HEK293 (cell line): ENCODE results near the gene RPIA.

Experiments
- CTCF ChIA-PET: fragments of 350-600 bp; formaldehyde crosslinking; extraction: SDS; loops from one replicate; lab custom pipeline; 2021; ENCODE audit warnings: antibody characterized with exemption; lab: Yijun Ruan, JAX
- POLR2A ChIA-PET: fragments of 300-600 bp; formaldehyde crosslinking; extraction: SDS; loops from one replicate; lab custom pipeline; 2020; ENCODE audit warnings: antibody characterized with exemption, inconsistent platforms; lab: Yijun Ruan, JAX
- H3K27ac ChIP-seq: fragments of 200-500 bp; sonication (Bioruptor generic); 2 replicates; pipeline ENCODE4 v1.5.1; 2014; ENCODE audit warnings: low read depth, low read length, control low read depth, inconsistent platforms; ENCODE audit errors: extremely low read depth
- H3K36me3 ChIP-seq, 2 experiments: fragments of 200-500 bp in 1 of 2; sonication (Bioruptor generic) in 1 of 2; 1 replicate in 1 of 2; 2 replicates in 1 of 2; pipeline ENCODE4 v1.5.1; 2014 to 2017; ENCODE audit warnings: inconsistent platforms in 2 of 2, low read length in 2 of 2; ENCODE audit not compliant: control insufficient read depth in 2 of 2, insufficient read depth in 1 of 2
- H3K4me1 ChIP-seq: fragments of 200-500 bp; sonication (Bioruptor generic); 2 replicates; pipeline ENCODE4 v1.5.1; 2014; ENCODE audit warnings: mild to moderate bottlenecking, low read length, inconsistent platforms; ENCODE audit not compliant: control insufficient read depth, insufficient read depth
- H3K4me3 ChIP-seq: 2 replicates; pipeline ENCODE4 v1.5.1; 2011; ENCODE audit warnings: low read depth, mild to moderate bottlenecking, control low read depth, low read length, moderate library complexity
- H3K9me3 ChIP-seq: fragments of 200-500 bp; sonication (Bioruptor generic); 2 replicates; pipeline ENCODE4 v1.5.1; 2014; ENCODE audit warnings: low read depth, low read length, inconsistent platforms; ENCODE audit not compliant: control insufficient read depth, insufficient read depth
- IKZF3 ChIP-seq: fragments of 450-650 bp; IDR thresholded peaks from 2 replicates; pipeline ENCODE4 v1.5.0; 2018; ENCODE audit warnings: missing biosample characterization, mild to moderate bottlenecking, missing genetic modification characterization, moderate library complexity
- SP3 ChIP-seq: fragments of 450-650 bp; formaldehyde crosslinking; IDR thresholded peaks from 2 replicates; pipeline ENCODE4 v1.5.1; 2016; ENCODE audit warnings: missing biosample characterization, missing genetic modification characterization
- TCF7L2 ChIP-seq: IDR thresholded peaks from 2 replicates; pipeline ENCODE4 v1.6.1; 2011; ENCODE audit warnings: low read depth, mild to moderate bottlenecking, inconsistent platforms, low read length, moderate library complexity, borderline replicate concordance
- ZNF350 ChIP-seq: fragments of 450-650 bp; formaldehyde crosslinking; IDR thresholded peaks from 2 replicates; pipeline ENCODE4 v1.5.0; 2017; ENCODE audit warnings: missing biosample characterization, mild to moderate bottlenecking, missing genetic modification characterization
- ZNF423 ChIP-seq: fragments of 450-650 bp; formaldehyde crosslinking; IDR thresholded peaks from 2 replicates; pipeline ENCODE4 v1.5.1; 2016; ENCODE audit warnings: missing biosample characterization, missing genetic modification characterization
- ZNF548 ChIP-seq: fragments of 450-650 bp; formaldehyde crosslinking; IDR thresholded peaks from 2 replicates; pipeline ENCODE4 v1.5.1; 2016; ENCODE audit warnings: missing biosample characterization, missing genetic modification characterization
- ZNF549 ChIP-seq: fragments of 450-650 bp; IDR thresholded peaks from 2 replicates; pipeline ENCODE4 v1.5.1; 2018; ENCODE audit warnings: missing biosample characterization, missing genetic modification characterization, mild to moderate bottlenecking, inconsistent platforms, moderate library complexity
- ZNF654 ChIP-seq: fragments of 450-650 bp; formaldehyde crosslinking; IDR thresholded peaks from 2 replicates; pipeline ENCODE4 v1.5.1; 2016; ENCODE audit warnings: low read depth, missing biosample characterization, missing genetic modification characterization
- ZNF776 ChIP-seq: fragments of 450-650 bp; formaldehyde crosslinking; IDR thresholded peaks from 2 replicates; pipeline ENCODE4 v1.5.0; 2017; ENCODE audit warnings: missing biosample characterization, missing genetic modification characterization, borderline replicate concordance
- TF ChIP-seq, protein P1 (sequence below): fragments of 450-650 bp; formaldehyde crosslinking; IDR thresholded peaks from 2 replicates; pipeline ENCODE4 v1.5.1; 2016; ENCODE audit warnings: missing biosample characterization, missing genetic modification characterization
- TF ChIP-seq, protein P2 (sequence below): fragments of 450-650 bp; formaldehyde crosslinking; IDR thresholded peaks from 2 replicates; pipeline ENCODE4 v1.5.1; 2016; ENCODE audit warnings: missing biosample characterization, missing genetic modification characterization
- TF ChIP-seq, protein P3 (sequence below): fragments of 450-650 bp; formaldehyde crosslinking; IDR thresholded peaks from 2 replicates; pipeline ENCODE4 v1.5.1; 2016; ENCODE audit warnings: missing biosample characterization, missing genetic modification characterization
- TF ChIP-seq, protein P4 (sequence below): IDR thresholded peaks from 2 replicates; pipeline ENCODE4 v1.6.1; 2011; ENCODE audit warnings: mild to moderate bottlenecking, low read depth, low read length, borderline replicate concordance

RPIA gene

DNA sequence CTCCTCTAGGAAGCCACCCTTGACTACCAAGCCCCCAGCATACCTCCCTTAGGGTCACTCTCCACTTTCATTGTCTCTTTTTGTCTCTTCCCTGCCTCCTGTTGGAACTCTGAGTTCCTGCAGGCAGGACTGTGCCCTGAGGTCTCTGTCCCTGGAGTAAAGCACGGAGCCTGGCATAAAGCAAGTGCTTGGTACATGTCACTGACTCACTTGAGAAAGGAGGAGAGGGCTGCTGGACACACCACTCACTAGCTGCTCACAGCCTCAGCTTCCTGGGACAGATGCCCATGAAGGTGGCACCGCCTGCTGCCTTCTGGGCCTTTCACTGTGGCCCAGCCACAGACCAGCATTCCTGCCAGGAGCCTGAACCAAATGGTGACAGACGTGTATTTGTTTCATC, 64.4 kb downstream of the RPIA start:
- POLR2A ChIA-PET: no interaction called here
- H3K4me1 ChIP-seq: no peaks in the 10 kb centered on the region
- H3K27ac ChIP-seq: no peak overlapping the region
- CTCF ChIA-PET: no interaction called here
- no peak overlapping the region for H3K4me3 ChIP-seq
- peaks cover 4 to 41% of the 10 kb centered on the region in 2 experiments; a peak in 2 of 3 replicates for H3K36me3 ChIP-seq
- H3K9me3 ChIP-seq: no peaks in the 10 kb centered on the region
- TF ChIP-seq TCF7L2 (no peak), ZNF423 (tag by site-specific recombination) (no peak), ZNF654 (tag by site-specific recombination) (no peak), SP3 (tag by site-specific recombination) (no peak), ZNF549 (tag by site-specific recombination) (no peak)
- TF ChIP-seq, protein P1, sequence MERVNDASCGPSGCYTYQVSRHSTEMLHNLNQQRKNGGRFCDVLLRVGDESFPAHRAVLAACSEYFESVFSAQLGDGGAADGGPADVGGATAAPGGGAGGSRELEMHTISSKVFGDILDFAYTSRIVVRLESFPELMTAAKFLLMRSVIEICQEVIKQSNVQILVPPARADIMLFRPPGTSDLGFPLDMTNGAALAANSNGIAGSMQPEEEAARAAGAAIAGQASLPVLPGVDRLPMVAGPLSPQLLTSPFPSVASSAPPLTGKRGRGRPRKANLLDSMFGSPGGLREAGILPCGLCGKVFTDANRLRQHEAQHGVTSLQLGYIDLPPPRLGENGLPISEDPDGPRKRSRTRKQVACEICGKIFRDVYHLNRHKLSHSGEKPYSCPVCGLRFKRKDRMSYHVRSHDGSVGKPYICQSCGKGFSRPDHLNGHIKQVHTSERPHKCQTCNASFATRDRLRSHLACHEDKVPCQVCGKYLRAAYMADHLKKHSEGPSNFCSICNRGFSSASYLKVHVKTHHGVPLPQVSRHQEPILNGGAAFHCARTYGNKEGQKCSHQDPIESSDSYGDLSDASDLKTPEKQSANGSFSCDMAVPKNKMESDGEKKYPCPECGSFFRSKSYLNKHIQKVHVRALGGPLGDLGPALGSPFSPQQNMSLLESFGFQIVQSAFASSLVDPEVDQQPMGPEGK (tag by site-specific recombination): no peak

DNA sequence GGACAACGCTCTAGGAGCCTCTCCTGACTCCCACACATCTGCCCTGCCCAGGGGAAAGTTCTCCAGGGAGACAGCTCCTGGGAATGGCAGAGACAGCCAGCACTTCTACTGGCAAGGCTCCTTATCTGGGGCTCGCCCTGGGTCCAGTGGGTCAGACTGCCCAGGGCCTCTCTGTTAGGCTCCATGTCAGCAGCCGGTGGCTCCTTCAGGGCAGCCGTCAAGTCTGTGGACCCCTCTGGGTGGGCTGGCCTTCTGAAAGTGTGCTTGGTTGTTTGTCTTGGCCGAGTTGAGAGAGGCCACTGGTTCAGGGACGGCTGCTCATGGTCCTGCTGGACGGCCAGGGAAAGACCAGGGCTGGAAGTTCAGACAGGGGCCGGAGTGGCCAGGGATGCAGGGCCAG, 65.6 kb downstream of the RPIA start:
- H3K9me3 ChIP-seq: no peaks in the 10 kb centered on the region
- no peak overlapping the region for H3K4me3 ChIP-seq
- TF ChIP-seq ZNF350 (tag by site-specific recombination) (no peak), ZNF776 (tag by site-specific recombination) (no peak), ZNF548 (tag by site-specific recombination) (no peak), IKZF3 (tag by site-specific recombination) (no peak)
- TF ChIP-seq, protein P2, sequence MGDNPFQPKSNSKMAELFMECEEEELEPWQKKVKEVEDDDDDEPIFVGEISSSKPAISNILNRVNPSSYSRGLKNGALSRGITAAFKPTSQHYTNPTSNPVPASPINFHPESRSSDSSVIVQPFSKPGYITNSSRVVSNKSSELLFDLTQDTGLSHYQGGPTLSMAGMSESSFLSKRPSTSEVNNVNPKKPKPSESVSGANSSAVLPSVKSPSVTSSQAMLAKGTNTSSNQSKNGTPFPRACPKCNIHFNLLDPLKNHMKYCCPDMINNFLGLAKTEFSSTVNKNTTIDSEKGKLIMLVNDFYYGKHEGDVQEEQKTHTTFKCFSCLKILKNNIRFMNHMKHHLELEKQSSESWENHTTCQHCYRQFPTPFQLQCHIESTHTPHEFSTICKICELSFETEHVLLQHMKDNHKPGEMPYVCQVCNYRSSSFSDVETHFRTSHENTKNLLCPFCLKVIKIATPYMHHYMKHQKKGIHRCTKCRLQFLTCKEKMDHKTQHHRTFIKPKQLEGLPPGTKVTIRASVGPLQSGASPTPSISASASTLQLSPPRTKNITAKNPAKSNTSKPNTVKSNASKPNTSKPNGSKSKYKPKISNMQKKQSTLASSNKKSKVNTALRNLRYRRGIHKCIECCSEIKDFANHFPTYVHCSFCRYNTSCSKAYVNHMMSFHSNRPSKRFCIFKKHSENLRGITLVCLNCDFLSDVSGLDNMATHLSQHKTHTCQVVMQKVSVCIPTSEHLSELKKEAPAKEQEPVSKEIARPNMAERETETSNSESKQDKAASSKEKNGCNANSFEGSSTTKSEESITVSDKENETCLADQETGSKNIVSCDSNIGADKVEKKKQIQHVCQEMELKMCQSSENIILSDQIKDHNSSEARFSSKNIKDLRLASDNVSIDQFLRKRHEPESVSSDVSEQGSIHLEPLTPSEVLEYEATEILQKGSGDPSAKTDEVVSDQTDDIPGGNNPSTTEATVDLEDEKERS: no peak
- TF ChIP-seq, protein P3, sequence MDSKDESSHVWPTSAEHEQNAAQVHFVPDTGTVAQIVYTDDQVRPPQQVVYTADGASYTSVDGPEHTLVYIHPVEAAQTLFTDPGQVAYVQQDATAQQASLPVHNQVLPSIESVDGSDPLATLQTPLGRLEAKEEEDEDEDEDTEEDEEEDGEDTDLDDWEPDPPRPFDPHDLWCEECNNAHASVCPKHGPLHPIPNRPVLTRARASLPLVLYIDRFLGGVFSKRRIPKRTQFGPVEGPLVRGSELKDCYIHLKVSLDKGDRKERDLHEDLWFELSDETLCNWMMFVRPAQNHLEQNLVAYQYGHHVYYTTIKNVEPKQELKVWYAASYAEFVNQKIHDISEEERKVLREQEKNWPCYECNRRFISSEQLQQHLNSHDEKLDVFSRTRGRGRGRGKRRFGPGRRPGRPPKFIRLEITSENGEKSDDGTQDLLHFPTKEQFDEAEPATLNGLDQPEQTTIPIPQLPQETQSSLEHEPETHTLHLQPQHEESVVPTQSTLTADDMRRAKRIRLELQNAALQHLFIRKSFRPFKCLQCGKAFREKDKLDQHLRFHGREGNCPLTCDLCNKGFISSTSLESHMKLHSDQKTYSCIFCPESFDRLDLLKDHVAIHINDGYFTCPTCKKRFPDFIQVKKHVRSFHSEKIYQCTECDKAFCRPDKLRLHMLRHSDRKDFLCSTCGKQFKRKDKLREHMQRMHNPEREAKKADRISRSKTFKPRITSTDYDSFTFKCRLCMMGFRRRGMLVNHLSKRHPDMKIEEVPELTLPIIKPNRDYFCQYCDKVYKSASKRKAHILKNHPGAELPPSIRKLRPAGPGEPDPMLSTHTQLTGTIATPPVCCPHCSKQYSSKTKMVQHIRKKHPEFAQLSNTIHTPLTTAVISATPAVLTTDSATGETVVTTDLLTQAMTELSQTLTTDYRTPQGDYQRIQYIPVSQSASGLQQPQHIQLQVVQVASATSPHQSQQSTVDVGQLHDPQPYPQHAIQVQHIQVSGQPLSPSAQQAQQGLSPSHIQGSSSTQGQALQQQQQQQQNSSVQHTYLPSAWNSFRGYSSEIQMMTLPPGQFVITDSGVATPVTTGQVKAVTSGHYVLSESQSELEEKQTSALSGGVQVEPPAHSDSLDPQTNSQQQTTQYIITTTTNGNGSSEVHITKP (tag by site-specific recombination): no peak
- TF ChIP-seq, protein P4, sequence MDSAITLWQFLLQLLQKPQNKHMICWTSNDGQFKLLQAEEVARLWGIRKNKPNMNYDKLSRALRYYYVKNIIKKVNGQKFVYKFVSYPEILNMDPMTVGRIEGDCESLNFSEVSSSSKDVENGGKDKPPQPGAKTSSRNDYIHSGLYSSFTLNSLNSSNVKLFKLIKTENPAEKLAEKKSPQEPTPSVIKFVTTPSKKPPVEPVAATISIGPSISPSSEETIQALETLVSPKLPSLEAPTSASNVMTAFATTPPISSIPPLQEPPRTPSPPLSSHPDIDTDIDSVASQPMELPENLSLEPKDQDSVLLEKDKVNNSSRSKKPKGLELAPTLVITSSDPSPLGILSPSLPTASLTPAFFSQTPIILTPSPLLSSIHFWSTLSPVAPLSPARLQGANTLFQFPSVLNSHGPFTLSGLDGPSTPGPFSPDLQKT: no peak
- ChIA-PET POLR2A (no interaction called here), CTCF (no interaction called here)
- H3K27ac ChIP-seq: no peak overlapping the region
- H3K36me3 ChIP-seq: peaks cover 0 to 29% of the 10 kb centered on the region in 2 experiments; a peak in 2 of 3 replicates
- no peaks in the 10 kb centered on the region for H3K4me1 ChIP-seq
